GM19035 (cell line): ENCODE results near the gene EIF3C.
"Not testable (repeated sequence)": the region's sequence is repeated elsewhere in the genome, so short reads cannot be mapped to it uniquely, and the experiment has no call there.

Source experiments
- ATAC-seq: cut with Tn5 transposase; IDR thresholded peaks from one replicate; pipeline ENCODE4 v1.9.1; 2021; ENCODE audit not compliant: unreplicated experiment

The EIF3C gene

DNA sequence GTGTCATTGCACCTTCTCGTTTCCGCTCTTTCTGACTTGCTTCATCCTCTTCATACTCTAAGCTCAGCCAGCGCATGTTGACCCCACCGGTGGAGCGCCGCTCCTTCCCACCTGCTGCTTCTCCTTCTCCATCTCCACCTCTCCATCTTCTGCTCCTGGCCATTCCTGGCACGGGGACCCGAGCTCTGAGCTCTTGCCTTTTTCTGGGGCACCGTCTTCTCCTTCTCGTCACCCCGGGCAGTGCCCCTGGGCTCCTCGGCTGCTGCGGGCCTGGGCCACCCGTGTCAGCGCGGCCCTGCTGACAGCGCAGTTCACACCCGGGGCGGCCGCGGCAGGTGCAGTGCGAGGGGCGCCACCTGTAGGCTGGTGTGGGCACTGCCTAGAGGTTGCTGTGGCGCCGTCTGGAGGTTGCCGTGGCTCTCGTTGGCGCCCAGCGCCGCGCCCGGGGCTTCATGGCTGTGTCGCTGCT is 38.8 kb downstream of the EIF3C start:
- ATAC-seq, result peak; percentile 94

DNA sequence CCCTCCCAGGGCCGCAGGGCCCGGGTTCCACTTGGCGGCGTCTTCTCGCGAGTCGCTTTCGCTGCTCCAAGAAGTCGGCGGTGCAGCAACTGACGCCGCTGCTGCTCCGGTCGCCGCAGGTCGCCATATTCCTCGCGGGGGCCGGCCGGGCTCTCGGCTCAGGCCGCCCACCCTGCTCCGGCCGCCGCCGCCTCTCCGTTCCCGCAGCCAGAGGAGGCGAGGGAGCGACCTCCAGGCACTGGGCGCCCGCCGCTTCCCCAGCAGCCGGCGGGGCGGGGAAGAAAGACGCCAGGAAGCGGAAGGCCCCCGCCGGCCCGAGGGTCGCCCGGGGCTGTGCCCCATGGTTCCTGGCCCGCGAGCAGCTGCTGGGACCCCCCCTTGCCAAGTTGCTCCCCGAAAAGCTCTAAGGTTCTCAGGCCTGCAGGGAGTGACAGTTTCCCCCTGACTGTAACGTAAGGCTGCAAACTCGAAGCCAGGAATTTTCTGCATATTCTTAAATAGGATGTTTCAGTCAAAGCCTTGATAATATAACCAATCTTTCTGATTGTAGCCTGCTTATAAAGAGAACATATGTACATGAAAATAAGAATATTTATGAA is 39.3 kb downstream of the EIF3C start:
- peak; percentile 29 for ATAC-seq

DNA sequence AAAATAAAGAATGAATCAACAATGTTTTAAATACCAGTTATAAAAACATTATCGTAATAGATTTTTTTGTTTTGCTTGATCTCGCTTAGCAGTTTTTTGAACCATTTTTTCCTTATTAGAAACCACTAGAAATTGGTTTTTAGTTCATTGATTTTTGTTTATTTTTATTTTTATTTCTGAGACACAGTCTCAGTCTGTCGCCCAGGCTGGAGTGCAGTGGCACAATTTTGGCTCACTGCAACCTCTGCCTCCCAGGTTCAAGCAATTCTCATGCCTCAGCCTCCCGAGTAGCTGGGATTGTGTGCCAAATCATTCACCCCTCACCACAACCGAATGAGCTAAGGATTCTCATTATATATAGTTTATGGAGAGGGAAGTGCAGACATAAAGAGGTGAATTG is 40.2 kb downstream of the EIF3C start, which contains the start of gene NPIPB9:
TSS of gene NPIPB9 (plus strand) at position 301 of the 400 bp plus-strand sequence.
- not testable (repeated sequence) for ATAC-seq

DNA sequence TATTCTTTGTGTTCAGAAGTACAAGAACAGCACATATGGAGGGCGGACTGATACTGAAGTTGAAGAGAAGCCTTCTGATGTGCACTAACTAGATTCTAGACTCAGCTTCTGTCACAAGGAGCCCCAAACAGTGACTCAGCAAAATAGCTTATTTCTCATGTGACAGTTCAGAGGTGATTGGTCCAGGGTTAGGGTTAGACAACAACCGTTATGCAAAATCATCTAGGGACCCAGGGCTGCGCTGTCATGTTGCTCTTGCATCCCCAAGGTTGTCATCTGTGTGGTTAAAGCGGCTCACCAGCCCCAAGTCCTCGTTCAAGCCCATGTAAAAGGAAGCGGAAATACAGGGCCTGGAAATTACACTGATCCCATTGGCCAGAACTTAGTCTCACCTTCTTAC is 70.4 kb downstream of the EIF3C start:
- ATAC-seq, result not testable (repeated sequence)

DNA sequence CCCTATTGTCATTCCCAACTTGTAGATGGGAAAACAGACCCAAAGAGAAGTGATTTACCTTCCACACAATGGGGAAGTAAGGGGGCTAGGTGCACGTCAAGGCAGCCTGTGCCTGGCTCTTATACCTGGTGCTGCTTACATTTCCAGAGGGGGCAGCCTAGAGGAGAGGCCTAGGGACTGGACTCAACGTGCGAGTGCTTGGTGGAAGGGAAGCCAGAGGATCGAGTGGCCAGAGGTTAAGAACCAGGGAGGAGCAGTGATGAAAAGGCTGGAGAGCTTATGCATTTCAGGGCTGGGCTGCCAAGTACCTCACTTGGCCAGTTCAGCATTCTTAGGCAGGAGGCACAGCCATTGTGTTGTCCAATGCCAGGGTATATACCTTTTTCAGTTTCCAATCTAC is 71.1 kb downstream of the EIF3C start:
- ATAC-seq, result not testable (repeated sequence)
